ENCODE results near the gene AURKA. TPM values are rescaled to one million over a fixed set of nuclear protein-coding genes. Genes with fewer than 3 reads are reported as not detected.
A peak's percentile ranks its signal among the peaks of the same experiment; 100 is the strongest.

The AURKA gene
- polyA plus RNA-seq, 1 of the 3 experiments (the other 2 are of a cell fraction): 24.6 TPM

GRCh38 chr20:56360133-56360907 is 31.7 kb downstream of the AURKA start:
- Histone ChIP-seq H3K27ac (ENCODE audit: low read depth in 2 of 2, low read length in 1 of 2) (peak overlapping the region; percentile 72 to 82; a peak in 3 of 4 replicates), H3K4me2 (peak overlapping the region; percentile 96), H3K9me2 (no peaks in the 10 kb centered on the region), H3K79me2 (ENCODE audit: insufficient read depth) (peaks cover 46% of the 10 kb centered on the region), H3K9ac (peak overlapping the region; percentile 77), H3F3A (replicated peaks; ENCODE audit: insufficient read depth) (no peaks in the 10 kb centered on the region), H4K20me1 (ENCODE audit: insufficient read depth) (no peaks in the 10 kb centered on the region), H3K4me3 (ENCODE audit: low read depth in 2 of 2, low read length in 1 of 2) (peak overlapping the region; percentile 89 to 91), H2AFZ (ENCODE audit: low read depth) (peak overlapping the region; percentile 93), H3K4me1 (ENCODE audit: control insufficient read depth in 1 of 2, insufficient read depth in 2 of 2, low read depth in 1 of 2, low read length in 1 of 2) (peaks cover 0 to 14% of the 10 kb centered on the region in 2 experiments; a peak in 2 of 4 replicates), H3K9me3 (no peaks in the 10 kb centered on the region), H3K36me3 (replicated peaks in 1 of 2; ENCODE audit: control insufficient read depth in 1 of 2, insufficient read depth in 2 of 2, low read length in 1 of 2) (peaks cover 0 to 7% of the 10 kb centered on the region in 2 experiments), H3K27me3 (ENCODE audit: insufficient read depth) (no peaks in the 10 kb centered on the region)
- peak; percentile 52 for DNase-seq
- TF ChIP-seq RAD21 (IDR thresholded peaks at IDR 0.05; ENCODE audit: low read length) (no peak), CHD2 (IDR thresholded peaks at IDR 0.05; ENCODE audit: low read length, partially characterized antibody) (no peak), NFIC (IDR thresholded peaks at IDR 0.05; ENCODE audit: borderline replicate concordance) (no peak)
- TF ChIP-seq, protein P1, sequence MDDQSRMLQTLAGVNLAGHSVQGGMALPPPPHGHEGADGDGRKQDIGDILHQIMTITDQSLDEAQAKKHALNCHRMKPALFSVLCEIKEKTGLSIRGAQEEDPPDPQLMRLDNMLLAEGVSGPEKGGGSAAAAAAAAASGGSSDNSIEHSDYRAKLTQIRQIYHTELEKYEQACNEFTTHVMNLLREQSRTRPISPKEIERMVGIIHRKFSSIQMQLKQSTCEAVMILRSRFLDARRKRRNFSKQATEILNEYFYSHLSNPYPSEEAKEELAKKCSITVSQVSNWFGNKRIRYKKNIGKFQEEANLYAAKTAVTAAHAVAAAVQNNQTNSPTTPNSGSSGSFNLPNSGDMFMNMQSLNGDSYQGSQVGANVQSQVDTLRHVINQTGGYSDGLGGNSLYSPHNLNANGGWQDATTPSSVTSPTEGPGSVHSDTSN (IDR thresholded peaks at IDR 0.05): no peak
- ChIA-PET POLR2A (interaction anchor here (0.6 kb wide), 1 partner anchor 32 kb away, joined by 3 read pairs; the partner anchor contains the start of genes AURKA and CSTF1), CTCF (interaction anchor here (1.4 kb wide), 1 partner anchor 17 kb away, joined by 5 read pairs; no protein-coding TSS in a partner anchor)
- WGBS (ENCODE audit: low lambda C conversion rate): 57% methylated on average over 12 of the region's 14 CpGs

GRCh38 chr20:56359212-56360132 is 32.5 kb downstream of the AURKA start:
- ChIA-PET POLR2A (interaction anchor here (0.6 to 1.0 kb wide), 2 partner anchors 33 kb away, joined by 3 to 4 read pairs; partner anchors contain the start of genes AURKA and CSTF1), CTCF (interaction anchor here (1.4 kb wide), 1 partner anchor 16 kb away, joined by 5 read pairs; no protein-coding TSS in a partner anchor)
- peak overlapping the region; percentile 96 for H3K4me2 ChIP-seq
- H3K9me3 ChIP-seq: no peaks in the 10 kb centered on the region
- H3K27me3 ChIP-seq (ENCODE audit: insufficient read depth): no peaks in the 10 kb centered on the region
- H4K20me1 ChIP-seq (ENCODE audit: insufficient read depth): no peaks in the 10 kb centered on the region
- peak overlapping the region; percentile 77 for H3K9ac ChIP-seq
- no peaks in the 10 kb centered on the region for H3F3A ChIP-seq (replicated peaks; ENCODE audit: insufficient read depth)
- H2AFZ ChIP-seq (ENCODE audit: low read depth): peak overlapping the region; percentile 93
- WGBS (ENCODE audit: low lambda C conversion rate): 18% methylated on average over 27 of the region's 51 CpGs
- peak overlapping the region; percentile 72 to 82 for H3K27ac ChIP-seq (ENCODE audit: low read depth in 2 of 2, low read length in 1 of 2)
- H3K36me3 ChIP-seq (replicated peaks in 1 of 2; ENCODE audit: control insufficient read depth in 1 of 2, insufficient read depth in 2 of 2, low read length in 1 of 2): peaks cover 0 to 7% of the 10 kb centered on the region in 2 experiments
- TF ChIP-seq TAF1 (IDR thresholded peaks at IDR 0.05; ENCODE audit: borderline replicate concordance, low read depth, low read length) (peak; percentile 20; the same call in 1 of the 2 replicates), NFIC (IDR thresholded peaks at IDR 0.05; ENCODE audit: borderline replicate concordance) (no peak), CHD2 (IDR thresholded peaks at IDR 0.05; ENCODE audit: low read length, partially characterized antibody) (no peak), MXI1 (IDR thresholded peaks at IDR 0.05; ENCODE audit: low read depth, low read length) (peak; percentile 67; the same call in 1 of the 2 replicates), SIN3A (IDR thresholded peaks at IDR 0.05; ENCODE audit: borderline replicate concordance, low read depth, low read length) (0 out of 2 replicates have a peak, but pooled peaks have one; percentile 16)
- TF ChIP-seq, protein P2, sequence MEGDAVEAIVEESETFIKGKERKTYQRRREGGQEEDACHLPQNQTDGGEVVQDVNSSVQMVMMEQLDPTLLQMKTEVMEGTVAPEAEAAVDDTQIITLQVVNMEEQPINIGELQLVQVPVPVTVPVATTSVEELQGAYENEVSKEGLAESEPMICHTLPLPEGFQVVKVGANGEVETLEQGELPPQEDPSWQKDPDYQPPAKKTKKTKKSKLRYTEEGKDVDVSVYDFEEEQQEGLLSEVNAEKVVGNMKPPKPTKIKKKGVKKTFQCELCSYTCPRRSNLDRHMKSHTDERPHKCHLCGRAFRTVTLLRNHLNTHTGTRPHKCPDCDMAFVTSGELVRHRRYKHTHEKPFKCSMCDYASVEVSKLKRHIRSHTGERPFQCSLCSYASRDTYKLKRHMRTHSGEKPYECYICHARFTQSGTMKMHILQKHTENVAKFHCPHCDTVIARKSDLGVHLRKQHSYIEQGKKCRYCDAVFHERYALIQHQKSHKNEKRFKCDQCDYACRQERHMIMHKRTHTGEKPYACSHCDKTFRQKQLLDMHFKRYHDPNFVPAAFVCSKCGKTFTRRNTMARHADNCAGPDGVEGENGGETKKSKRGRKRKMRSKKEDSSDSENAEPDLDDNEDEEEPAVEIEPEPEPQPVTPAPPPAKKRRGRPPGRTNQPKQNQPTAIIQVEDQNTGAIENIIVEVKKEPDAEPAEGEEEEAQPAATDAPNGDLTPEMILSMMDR (IDR thresholded peaks at IDR 0.05): no peak
- TF ChIP-seq, protein P3, sequence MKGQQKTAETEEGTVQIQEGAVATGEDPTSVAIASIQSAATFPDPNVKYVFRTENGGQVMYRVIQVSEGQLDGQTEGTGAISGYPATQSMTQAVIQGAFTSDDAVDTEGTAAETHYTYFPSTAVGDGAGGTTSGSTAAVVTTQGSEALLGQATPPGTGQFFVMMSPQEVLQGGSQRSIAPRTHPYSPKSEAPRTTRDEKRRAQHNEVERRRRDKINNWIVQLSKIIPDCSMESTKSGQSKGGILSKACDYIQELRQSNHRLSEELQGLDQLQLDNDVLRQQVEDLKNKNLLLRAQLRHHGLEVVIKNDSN (IDR thresholded peaks at IDR 0.05; ENCODE audit: borderline replicate concordance, low read depth): no peak
- H3K9me2 ChIP-seq: no peaks in the 10 kb centered on the region
- H3K4me1 ChIP-seq (ENCODE audit: control insufficient read depth in 1 of 2, insufficient read depth in 2 of 2, low read depth in 1 of 2, low read length in 1 of 2): peaks cover 0 to 14% of the 10 kb centered on the region in 2 experiments; a peak in 2 of 4 replicates
- peak overlapping the region; percentile 89 to 91 for H3K4me3 ChIP-seq (ENCODE audit: low read depth in 2 of 2, low read length in 1 of 2)
- DNase-seq: peak; percentile 65
- peaks cover 46% of the 10 kb centered on the region for H3K79me2 ChIP-seq (ENCODE audit: insufficient read depth)

Measured in SK-N-SH (cell line).